Spleen (tissue), 7 donors: ENCODE measurements around the gene BDH1.

Experiments
- CTCF ChIP-seq, 11 experiments: fragments of 200-600 bp in 7 of 11; fragments of 450-650 bp in 4 of 11; sonication (generic) in 4 of 11; IDR thresholded peaks in 8 of 11; conservative IDR thresholded peaks in 3 of 11; 1 replicate in 7 of 11; 2 replicates in 4 of 11; pipeline versions ENCODE4 v1.4.0 to v1.8.0; 2016 to 2021; ENCODE audit warnings: antibody characterized with exemption in 11 of 11, inconsistent platforms in 4 of 11, mild to moderate bottlenecking in 1 of 11
- POLR2A ChIP-seq, 3 donors: fragments of 450-650 bp; IDR thresholded peaks; one replicate each; pipeline ENCODE4 v1.5.1; 2017; ENCODE audit warnings: antibody characterized with exemption in 3 of 3, mild to moderate bottlenecking in 1 of 3
- donor health status: DM: no; HTN: no; CAD: no; lungs with moderate emphysema.
- donor health status: DM: no; HTN: no; CAD: no.
- donor health status: DM: no; HTN: no; CAD: no.

GRCh38 chr3:197498499-197499241 is 57.1 kb downstream of the BDH1 start:
- TF ChIP-seq CTCF (IDR thresholded peaks at IDR 0.05 in 8 of 11, conservative IDR thresholded peaks at IDR 0.05 in 3 of 11) (no peak), POLR2A (IDR thresholded peaks at IDR 0.05) (no peak)
